ENCODE measurements around the gene CCPG1.

Gene CCPG1

GRCh38 chr15:55383687-55384086 is 24.5 kb downstream of the CCPG1 start:
- DNase-seq, result no peak

GRCh38 chr15:55381595-55381994 is 26.6 kb downstream of the CCPG1 start:
- DNase-seq, result no peak

- DNase-seq, result no peak
Measured at GRCh38 chr15:55379095-55379494, 29.1 kb downstream of the CCPG1 start.

GRCh38 chr15:55372701-55373440 is 35.3 kb downstream of the CCPG1 start:
- DNase-seq, result no peak

- no peak for DNase-seq
Measured at GRCh38 chr15:55366981-55367380, 41.2 kb downstream of the CCPG1 start.

- DNase-seq, result no peak
Measured at GRCh38 chr15:55362641-55363040, 45.5 kb downstream of the CCPG1 start.

GRCh38 chr15:55361048-55361447 is 47.1 kb downstream of the CCPG1 start:
- DNase-seq, result no peak

- DNase-seq, result no peak
Measured at GRCh38 chr15:55360256-55360655, 47.9 kb downstream of the CCPG1 start.

- DNase-seq, result no peak
Measured at GRCh38 chr15:55358471-55358870, 49.7 kb downstream of the CCPG1 start.

- no peak for DNase-seq
Measured at GRCh38 chr15:55357774-55358173, 50.4 kb downstream of the CCPG1 start.

- DNase-seq, result no peak
Measured at GRCh38 chr15:55356985-55357585, 51.1 kb downstream of the CCPG1 start.

- DNase-seq, result no peak
Measured at GRCh38 chr15:55353025-55353424, 55.1 kb downstream of the CCPG1 start.

- no peak for DNase-seq
Measured at GRCh38 chr15:55349282-55349681, 58.9 kb downstream of the CCPG1 start.

GRCh38 chr15:55348281-55348778 is 59.8 kb downstream of the CCPG1 start:
- no peak for DNase-seq

- no peak for DNase-seq
Measured at GRCh38 chr15:55344206-55344605, 64.0 kb downstream of the CCPG1 start.

GRCh38 chr15:55343168-55343567 is 65.0 kb downstream of the CCPG1 start:
- no peak for DNase-seq

- no peak for DNase-seq
Measured at GRCh38 chr15:55337160-55337559, 71.0 kb downstream of the CCPG1 start.

GRCh38 chr15:55334997-55335396 is 73.2 kb downstream of the CCPG1 start:
- no peak for DNase-seq

GRCh38 chr15:55334371-55334770 is 73.8 kb downstream of the CCPG1 start:
- DNase-seq, result no peak

GRCh38 chr15:55327387-55327786 is 80.8 kb downstream of the CCPG1 start:
- DNase-seq, result no peak

- no peak for DNase-seq
Measured at GRCh38 chr15:55322467-55322866, 85.7 kb downstream of the CCPG1 start.

GRCh38 chr15:55320963-55321362 is 87.2 kb downstream of the CCPG1 start:
- no peak for DNase-seq

GRCh38 chr15:55320238-55320550 is 88.0 kb downstream of the CCPG1 start:
- DNase-seq, result no peak

GRCh38 chr15:55319537-55320237 is 88.5 kb downstream of the CCPG1 start:
- no peak for DNase-seq
